NCI-H82 treated with DMSO at 0.1 percent for 48 hours (cell line): ENCODE data around the gene HBM.
A peak's percentile ranks its signal among the peaks of the same experiment; 100 is the strongest.
"Not testable (repeated sequence)": the region's sequence is repeated elsewhere in the genome, so short reads cannot be mapped to it uniquely, and the experiment has no call there.

Experiments
- DNase-seq: peaks from one replicate; lab custom pipeline; 2025; ENCODE audit not compliant: unreplicated experiment; lab: John Stamatoyannopoulos, UW

The HBM gene

GRCh38 chr16:167122-167690, 1.4 kb downstream of the HBM start:
- DNase-seq: no peak

GRCh38 chr16:168424-168823, 2.6 kb downstream of the HBM start:
- no peak for DNase-seq

GRCh38 chr16:169014-169413, 3.2 kb downstream of the HBM start:
- DNase-seq: no peak

GRCh38 chr16:170088-170507, 4.3 kb downstream of the HBM start:
- DNase-seq: not testable (repeated sequence)

- DNase-seq: no peak
Observed at GRCh38 chr16:170788-171187, 5.0 kb downstream of the HBM start.

- DNase-seq: not testable (repeated sequence)
Observed at GRCh38 chr16:172374-172941, 6.7 kb downstream of the HBM start, which contains the start of gene HBA2. Gene HBA2 (plus strand): TSS chr16:172876. CDS start chr16:172913, 37 bp downstream.

GRCh38 chr16:173211-173854, 7.6 kb downstream of the HBM start:
- DNase-seq: not testable (repeated sequence)

GRCh38 chr16:173928-174769, 8.4 kb downstream of the HBM start:
- DNase-seq: not testable (repeated sequence)

- no peak for DNase-seq
Observed at GRCh38 chr16:175011-175949, 9.5 kb downstream of the HBM start.

GRCh38 chr16:176006-176405, 10.2 kb downstream of the HBM start:
- not testable (repeated sequence) for DNase-seq

GRCh38 chr16:176477-177382, 11.0 kb downstream of the HBM start, which contains the start of gene HBA1:
Gene HBA1 (plus strand): TSS chr16:176680. CDS start chr16:176717, 37 bp downstream.
- not testable (repeated sequence) for DNase-seq

- peak; percentile 58 for DNase-seq
Observed at GRCh38 chr16:177394-177822, 11.6 kb downstream of the HBM start.

- no peak for DNase-seq
Observed at GRCh38 chr16:177981-178667, 12.3 kb downstream of the HBM start.

- no peak for DNase-seq
Observed at GRCh38 chr16:178668-179015, 12.9 kb downstream of the HBM start.

- no peak for DNase-seq
Observed at GRCh38 chr16:179211-180092, 13.7 kb downstream of the HBM start.

GRCh38 chr16:180101-180675, 14.4 kb downstream of the HBM start, which contains the start of gene HBQ1:
Gene HBQ1 (plus strand): TSS chr16:180459. CDS start chr16:180487, 28 bp downstream.
- no peak for DNase-seq
